Measurements from ENCODE around the gene GAS6. TPM values are rescaled to one million over a fixed set of nuclear protein-coding genes. Genes with fewer than 3 reads are reported as not detected.

The GAS6 gene
- total and polyA plus RNA-seq, 2 donors (not counting 3 experiments of a cell fraction or from before 2014, with no cell fraction given) = 69.2 to 109 TPM

DNA sequence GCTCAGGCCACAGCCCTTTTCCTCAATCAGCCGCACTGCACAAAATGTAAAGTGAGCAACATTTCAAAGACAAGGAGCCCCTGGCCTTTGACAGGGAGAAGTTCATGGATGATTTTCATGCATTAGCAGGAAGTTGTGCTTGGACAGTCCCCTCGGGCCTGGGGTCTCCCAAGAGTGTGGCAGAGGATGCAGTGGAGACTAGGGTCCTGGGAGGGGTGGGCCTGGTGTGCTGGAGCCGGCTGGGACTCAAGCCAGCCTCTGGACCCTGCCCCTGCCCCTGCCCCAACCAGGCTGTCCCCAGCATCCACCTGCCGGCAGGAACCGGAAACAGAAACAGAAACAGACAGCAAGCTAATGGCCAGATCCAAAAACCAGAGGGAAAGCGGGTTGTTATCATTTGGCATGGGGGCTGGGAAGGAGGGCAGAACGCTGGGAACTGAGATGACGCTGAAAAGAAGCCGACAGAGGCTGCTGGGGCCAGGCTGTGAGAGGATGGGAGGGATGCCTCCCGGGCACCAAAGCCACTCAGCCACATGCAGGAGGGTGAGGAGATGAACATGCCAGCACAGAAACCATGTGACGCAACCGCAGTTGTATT is 2.3 kb downstream of the GAS6 start:
- Histone ChIP-seq H3K9me1 (replicated peaks; ENCODE audit: control insufficient read depth, extremely low read depth, insufficient read depth, low read length) (no peaks in the 10 kb centered on the region), H3K9ac (replicated peaks; ENCODE audit: extremely low read depth, insufficient read depth, low read length) (no peak overlapping the region), H3K4me3 (replicated peaks in 1 of 3; ENCODE audit: insufficient read depth in 1 of 3, low read depth in 1 of 3, low read length in 3 of 3) (no peak overlapping the region), H3K9me3 (replicated peaks; ENCODE audit: control insufficient read depth, insufficient read depth, low read length) (no peaks in the 10 kb centered on the region), H3K79me2 (ENCODE audit: control insufficient read depth, insufficient read depth, low read length) (no peaks in the 10 kb centered on the region), H3K4me1 (ENCODE audit: control insufficient read depth, extremely low read depth, insufficient read depth, low read length) (peaks cover 11% of the 10 kb centered on the region), H3K27me3 (ENCODE audit: control insufficient read depth in 2 of 2, insufficient read depth in 2 of 2, low read length in 2 of 2) (peaks cover 6 to 18% of the 10 kb centered on the region in 2 experiments), H4K20me1 (replicated peaks; ENCODE audit: control insufficient read depth, extremely low read depth, insufficient read depth, low read length) (no peaks in the 10 kb centered on the region), H2AFZ (ENCODE audit: low read depth, low read length) (no peak overlapping the region), H3K36me3 (ENCODE audit: control insufficient read depth in 2 of 2, extremely low read depth in 1 of 2, insufficient read depth in 2 of 2, low read length in 2 of 2) (no peaks in the 10 kb centered on the region), H3K27ac (ENCODE audit: insufficient read depth, low read depth, low read length) (no peak overlapping the region), H3K4me2 (ENCODE audit: insufficient read depth, low read length) (no peak overlapping the region)
- dilution Hi-C loops (cut with MboI; ENCODE audit: extremely low pct_ligation_motif_present, low sequenced_read_pairs) = no loop called here
- FAIRE-seq = no peak
- no peak for DNase-seq (ENCODE audit: low read depth, low spot score)
- ChIA-PET CTCF (interaction anchor here (1.1 kb wide), 2 partner anchors 24 to 43 kb away, joined by 6 read pairs; no protein-coding TSS in a partner anchor), POLR2A (no interaction called here)
- intact Hi-C loops (cut with micrococcal nuclease) = loop anchor here (2.0 to 5.0 kb wide), 2 partner anchors 43 to 76 kb away; no protein-coding TSS in a partner anchor
- TF ChIP-seq MYC (IDR thresholded peaks at IDR 0.05; ENCODE audit: low read depth, low read length) (no peak), FOS (IDR thresholded peaks at IDR 0.05; ENCODE audit: borderline replicate concordance, insufficient read depth, low read length) (no peak), MAX (IDR thresholded peaks at IDR 0.05; ENCODE audit: insufficient read depth, insufficient read length) (no peak), CTCF (IDR thresholded peaks at IDR 0.05; ENCODE audit: extremely low read depth in 1 of 2, insufficient read depth in 1 of 2, low read depth in 1 of 2, low read length in 2 of 2) (no peak), GATA2 (IDR thresholded peaks at IDR 0.05; ENCODE audit: insufficient read depth, insufficient read length, low read depth, low read length) (no peak), EZH2 (IDR thresholded peaks at IDR 0.05; ENCODE audit: borderline replicate concordance, low read depth, low read length, severe bottlenecking) (no peak), POLR2A (IDR thresholded peaks at IDR 0.05; ENCODE audit: low read depth, low read length) (no peak), JUN (IDR thresholded peaks at IDR 0.05; ENCODE audit: borderline replicate concordance, insufficient read depth, insufficient read length, low read depth) (no peak), POLR2AphosphoS5 (IDR thresholded peaks at IDR 0.05; ENCODE audit: insufficient read depth, low read depth, low read length) (no peak)
- no TSS peak for BruUV-seq (replicated peaks)

Data from endothelial cell of umbilical vein (primary cell).